Trophoblast cell (in vitro differentiated cells and primary cell): ENCODE measurements around the gene HS6ST2.

ENCODE experiments used
- DNase-seq, 2 donors: peaks; one replicate each; pipeline ENCODE4 v3.0.0-alpha.2; 2016
- H2AFZ ChIP-seq: 2 replicates; pipeline ENCODE4 v1.6.1; 2013; ENCODE audit warnings: low read length, moderate library complexity, mild to moderate bottlenecking; ENCODE audit not compliant: insufficient read depth, poor library complexity
- H2AK5ac ChIP-seq: 2 replicates; pipeline ENCODE4 v1.6.1; 2013; ENCODE audit warnings: mild to moderate bottlenecking, low read length
- H2BK120ac ChIP-seq: 2 replicates; pipeline ENCODE4 v1.6.1; 2013; ENCODE audit warnings: low read length, mild to moderate bottlenecking, moderate library complexity; ENCODE audit not compliant: insufficient read depth, poor library complexity
- H2BK12ac ChIP-seq: 2 replicates; pipeline ENCODE4 v1.6.1; 2013; ENCODE audit warnings: mild to moderate bottlenecking, low read length, moderate library complexity
- H2BK5ac ChIP-seq: 2 replicates; pipeline ENCODE4 v1.6.1; 2013; ENCODE audit warnings: low read length, low read depth, moderate library complexity, mild to moderate bottlenecking; ENCODE audit not compliant: poor library complexity
- H3K14ac ChIP-seq: 2 replicates; pipeline ENCODE4 v1.6.1; 2013; ENCODE audit warnings: mild to moderate bottlenecking, low read length
- H3K18ac ChIP-seq: 2 replicates; pipeline ENCODE4 v1.6.1; 2013; ENCODE audit warnings: mild to moderate bottlenecking, low read length
- H3K23ac ChIP-seq: 2 replicates; pipeline ENCODE4 v1.6.1; 2013; ENCODE audit warnings: low read length
- H3K27ac ChIP-seq: 2 replicates; pipeline ENCODE4 v1.5.1; 2013; ENCODE audit warnings: low read depth, mild to moderate bottlenecking, inconsistent platforms, low read length, moderate library complexity
- H3K27me3 ChIP-seq: 2 replicates; pipeline ENCODE4 v1.6.1; 2013; ENCODE audit warnings: inconsistent platforms, mild to moderate bottlenecking, low read length, moderate library complexity; ENCODE audit not compliant: insufficient read depth
- H3K36me3 ChIP-seq, 2 experiments: 1 replicate in 1 of 2; 2 replicates in 1 of 2; pipeline ENCODE4 v1.6.1; 2013; ENCODE audit warnings: low read length in 2 of 2, mild to moderate bottlenecking in 2 of 2, moderate library complexity in 1 of 2; ENCODE audit not compliant: insufficient read depth in 2 of 2, control insufficient read depth in 1 of 2
- H3K4ac ChIP-seq: 2 replicates; pipeline ENCODE4 v1.6.1; 2013; ENCODE audit warnings: low read depth, mild to moderate bottlenecking, low read length, moderate library complexity
- H3K4me1 ChIP-seq, 2 experiments: 1 replicate in 1 of 2; 2 replicates in 1 of 2; pipeline ENCODE4 v1.6.1; 2013; ENCODE audit warnings: low read length in 2 of 2, mild to moderate bottlenecking in 2 of 2, moderate library complexity in 1 of 2; ENCODE audit not compliant: insufficient read depth in 2 of 2, control insufficient read depth in 1 of 2
- H3K4me2 ChIP-seq: 2 replicates; pipeline ENCODE4 v1.6.1; 2013; ENCODE audit warnings: inconsistent platforms, mild to moderate bottlenecking, low read length, moderate library complexity
- H3K4me3 ChIP-seq: 2 replicates; pipeline ENCODE4 v1.5.1; 2013; ENCODE audit warnings: mild to moderate bottlenecking, low read depth, low read length, inconsistent platforms
- H3K79me1 ChIP-seq: one replicate; pipeline ENCODE4 v1.6.1; 2013; ENCODE audit warnings: low read length
- H3K79me2 ChIP-seq: 2 replicates; pipeline ENCODE4 v1.6.1; 2013; ENCODE audit warnings: low read length, mild to moderate bottlenecking; ENCODE audit not compliant: control insufficient read depth, insufficient read depth, poor library complexity
- H3K9ac ChIP-seq: 2 replicates; pipeline ENCODE4 v1.6.1; 2013; ENCODE audit warnings: mild to moderate bottlenecking, low read length
- H3K9me3 ChIP-seq: 2 replicates; pipeline ENCODE4 v1.6.1; 2013; ENCODE audit warnings: low read depth, mild to moderate bottlenecking, control low read depth, inconsistent platforms, low read length; ENCODE audit not compliant: insufficient read depth
- H4K12ac ChIP-seq: 2 replicates; pipeline ENCODE4 v1.6.1; 2013; ENCODE audit warnings: low read depth, mild to moderate bottlenecking, low read length, moderate library complexity
- H4K8ac ChIP-seq: 2 replicates; pipeline ENCODE4 v1.6.1; 2013; ENCODE audit warnings: low read depth, mild to moderate bottlenecking, low read length, moderate library complexity
- H4K91ac ChIP-seq: one replicate; pipeline ENCODE4 v1.6.1; 2013; ENCODE audit warnings: low read depth, mild to moderate bottlenecking, low read length, moderate library complexity
- WGBS: extraction: QIAGEN DNeasy Blood & Tissue Kit; methylation state at CpG from one replicate; pipeline ENCODE4 v1.1.7; 2013; ENCODE audit warnings: missing lambda C conversion rate; ENCODE audit not compliant: insufficient read length, insufficient coverage; ENCODE audit errors: extremely low coverage; 5-methylcytosine and 5-hydroxymethylcytosine counted together

Gene HS6ST2

GRCh38 chrX:132741689-132742088, 216.7 kb downstream of the HS6ST2 start:
- Histone ChIP-seq H2BK12ac (no peak overlapping the region), H4K12ac (no peak overlapping the region), H2AK5ac (no peak overlapping the region), H3K4me3 (no peak overlapping the region), H2AFZ (no peak overlapping the region), H3K14ac (no peak overlapping the region), H3K4me2 (no peak overlapping the region), H2BK5ac (no peak overlapping the region), H3K9me3 (no peaks in the 10 kb centered on the region), H4K8ac (no peak overlapping the region), H3K23ac (no peak overlapping the region), H3K27me3 (no peaks in the 10 kb centered on the region), H3K79me1 (no peaks in the 10 kb centered on the region), H3K27ac (no peak overlapping the region), H3K4ac (no peak overlapping the region), H3K36me3 (no peaks in the 10 kb centered on the region), H2BK120ac (no peak overlapping the region), H3K79me2 (no peaks in the 10 kb centered on the region), H3K18ac (no peak overlapping the region), H3K9ac (no peak overlapping the region), H3K4me1 (no peaks in the 10 kb centered on the region), H4K91ac (no peak overlapping the region)
- WGBS = no CpG with 5 or more reads among the region's 2 CpGs
- DNase-seq = no peak

- Histone ChIP-seq H3K4me2 (no peak overlapping the region), H3K9me3 (no peaks in the 10 kb centered on the region), H3K79me2 (no peaks in the 10 kb centered on the region), H3K27me3 (no peaks in the 10 kb centered on the region), H3K23ac (no peak overlapping the region), H3K27ac (no peak overlapping the region), H4K8ac (no peak overlapping the region), H3K14ac (no peak overlapping the region), H2AFZ (no peak overlapping the region), H2AK5ac (no peak overlapping the region), H3K4ac (no peak overlapping the region), H3K4me3 (no peak overlapping the region), H3K79me1 (no peaks in the 10 kb centered on the region), H2BK12ac (no peak overlapping the region), H3K9ac (no peak overlapping the region), H2BK5ac (no peak overlapping the region), H2BK120ac (no peak overlapping the region), H3K4me1 (no peaks in the 10 kb centered on the region), H4K91ac (no peak overlapping the region), H3K36me3 (no peaks in the 10 kb centered on the region), H4K12ac (no peak overlapping the region), H3K18ac (no peak overlapping the region)
- peak in 1 of 2 donors; percentile 37 for DNase-seq
- WGBS = no CpG with 5 or more reads among the region's 3 CpGs
Measured at GRCh38 chrX:132740316-132741123, 217.9 kb downstream of the HS6ST2 start.

- H3K9ac ChIP-seq = no peak overlapping the region
- no peak overlapping the region for H2BK12ac ChIP-seq
- no peaks in the 10 kb centered on the region for H3K79me1 ChIP-seq
- no peaks in the 10 kb centered on the region for H3K36me3 ChIP-seq
- H3K4me2 ChIP-seq = no peak overlapping the region
- no peak overlapping the region for H4K91ac ChIP-seq
- H2AFZ ChIP-seq = no peak overlapping the region
- no peak overlapping the region for H3K4ac ChIP-seq
- no peak overlapping the region for H3K27ac ChIP-seq
- no peak for DNase-seq
- no peak overlapping the region for H2AK5ac ChIP-seq
- no peak overlapping the region for H3K14ac ChIP-seq
- no peak overlapping the region for H4K12ac ChIP-seq
- H3K9me3 ChIP-seq = no peaks in the 10 kb centered on the region
- no peaks in the 10 kb centered on the region for H3K79me2 ChIP-seq
- no peak overlapping the region for H3K18ac ChIP-seq
- no peaks in the 10 kb centered on the region for H3K27me3 ChIP-seq
- no peak overlapping the region for H3K4me3 ChIP-seq
- H4K8ac ChIP-seq = no peak overlapping the region
- no peaks in the 10 kb centered on the region for H3K4me1 ChIP-seq
- H2BK5ac ChIP-seq = no peak overlapping the region
- WGBS = no CpG with 5 or more reads among the region's 6 CpGs
- no peak overlapping the region for H3K23ac ChIP-seq
- H2BK120ac ChIP-seq = no peak overlapping the region
Measured at GRCh38 chrX:132738951-132739350, 219.5 kb downstream of the HS6ST2 start.

- Histone ChIP-seq H3K4me2 (no peak overlapping the region), H3K4me1 (no peaks in the 10 kb centered on the region), H3K9me3 (no peaks in the 10 kb centered on the region), H4K8ac (no peak overlapping the region), H2AK5ac (no peak overlapping the region), H2BK120ac (no peak overlapping the region), H2AFZ (no peak overlapping the region), H3K79me1 (no peaks in the 10 kb centered on the region), H3K79me2 (no peaks in the 10 kb centered on the region), H4K12ac (no peak overlapping the region), H2BK12ac (no peak overlapping the region), H3K18ac (no peak overlapping the region), H3K27ac (no peak overlapping the region), H4K91ac (no peak overlapping the region), H3K27me3 (no peaks in the 10 kb centered on the region), H3K23ac (no peak overlapping the region), H3K14ac (no peak overlapping the region), H3K4me3 (no peak overlapping the region), H3K4ac (no peak overlapping the region), H3K36me3 (no peaks in the 10 kb centered on the region), H2BK5ac (no peak overlapping the region), H3K9ac (no peak overlapping the region)
- WGBS = no CpG with 5 or more reads among the region's 5 CpGs
- DNase-seq = no peak
Measured at GRCh38 chrX:132737743-132738142, 220.7 kb downstream of the HS6ST2 start.
